Trophoblast cell (in vitro differentiated cells and primary cell): ENCODE results near the gene MXRA7.

Source experiments
- DNase-seq, 2 donors: peaks; one replicate each; pipeline ENCODE4 v3.0.0-alpha.2; 2016
- H2AFZ ChIP-seq: 2 replicates; pipeline ENCODE4 v1.6.1; 2013; ENCODE audit warnings: low read length, moderate library complexity, mild to moderate bottlenecking; ENCODE audit not compliant: insufficient read depth, poor library complexity
- H2AK5ac ChIP-seq: 2 replicates; pipeline ENCODE4 v1.6.1; 2013; ENCODE audit warnings: mild to moderate bottlenecking, low read length
- H2BK120ac ChIP-seq: 2 replicates; pipeline ENCODE4 v1.6.1; 2013; ENCODE audit warnings: low read length, mild to moderate bottlenecking, moderate library complexity; ENCODE audit not compliant: insufficient read depth, poor library complexity
- H2BK12ac ChIP-seq: 2 replicates; pipeline ENCODE4 v1.6.1; 2013; ENCODE audit warnings: mild to moderate bottlenecking, low read length, moderate library complexity
- H2BK5ac ChIP-seq: 2 replicates; pipeline ENCODE4 v1.6.1; 2013; ENCODE audit warnings: low read length, low read depth, moderate library complexity, mild to moderate bottlenecking; ENCODE audit not compliant: poor library complexity
- H3K14ac ChIP-seq: 2 replicates; pipeline ENCODE4 v1.6.1; 2013; ENCODE audit warnings: mild to moderate bottlenecking, low read length
- H3K18ac ChIP-seq: 2 replicates; pipeline ENCODE4 v1.6.1; 2013; ENCODE audit warnings: mild to moderate bottlenecking, low read length
- H3K23ac ChIP-seq: 2 replicates; pipeline ENCODE4 v1.6.1; 2013; ENCODE audit warnings: low read length
- H3K27ac ChIP-seq: 2 replicates; pipeline ENCODE4 v1.5.1; 2013; ENCODE audit warnings: low read depth, mild to moderate bottlenecking, inconsistent platforms, low read length, moderate library complexity
- H3K27me3 ChIP-seq: 2 replicates; pipeline ENCODE4 v1.6.1; 2013; ENCODE audit warnings: inconsistent platforms, mild to moderate bottlenecking, low read length, moderate library complexity; ENCODE audit not compliant: insufficient read depth
- H3K36me3 ChIP-seq, 2 experiments: 1 replicate in 1 of 2; 2 replicates in 1 of 2; pipeline ENCODE4 v1.6.1; 2013; ENCODE audit warnings: low read length in 2 of 2, mild to moderate bottlenecking in 2 of 2, moderate library complexity in 1 of 2; ENCODE audit not compliant: insufficient read depth in 2 of 2, control insufficient read depth in 1 of 2
- H3K4ac ChIP-seq: 2 replicates; pipeline ENCODE4 v1.6.1; 2013; ENCODE audit warnings: low read depth, mild to moderate bottlenecking, low read length, moderate library complexity
- H3K4me1 ChIP-seq, 2 experiments: 1 replicate in 1 of 2; 2 replicates in 1 of 2; pipeline ENCODE4 v1.6.1; 2013; ENCODE audit warnings: low read length in 2 of 2, mild to moderate bottlenecking in 2 of 2, moderate library complexity in 1 of 2; ENCODE audit not compliant: insufficient read depth in 2 of 2, control insufficient read depth in 1 of 2
- H3K4me2 ChIP-seq: 2 replicates; pipeline ENCODE4 v1.6.1; 2013; ENCODE audit warnings: inconsistent platforms, mild to moderate bottlenecking, low read length, moderate library complexity
- H3K4me3 ChIP-seq: 2 replicates; pipeline ENCODE4 v1.5.1; 2013; ENCODE audit warnings: mild to moderate bottlenecking, low read depth, low read length, inconsistent platforms
- H3K79me1 ChIP-seq: one replicate; pipeline ENCODE4 v1.6.1; 2013; ENCODE audit warnings: low read length
- H3K79me2 ChIP-seq: 2 replicates; pipeline ENCODE4 v1.6.1; 2013; ENCODE audit warnings: low read length, mild to moderate bottlenecking; ENCODE audit not compliant: control insufficient read depth, insufficient read depth, poor library complexity
- H3K9ac ChIP-seq: 2 replicates; pipeline ENCODE4 v1.6.1; 2013; ENCODE audit warnings: mild to moderate bottlenecking, low read length
- H3K9me3 ChIP-seq: 2 replicates; pipeline ENCODE4 v1.6.1; 2013; ENCODE audit warnings: low read depth, mild to moderate bottlenecking, control low read depth, inconsistent platforms, low read length; ENCODE audit not compliant: insufficient read depth
- H4K12ac ChIP-seq: 2 replicates; pipeline ENCODE4 v1.6.1; 2013; ENCODE audit warnings: low read depth, mild to moderate bottlenecking, low read length, moderate library complexity
- H4K8ac ChIP-seq: 2 replicates; pipeline ENCODE4 v1.6.1; 2013; ENCODE audit warnings: low read depth, mild to moderate bottlenecking, low read length, moderate library complexity
- H4K91ac ChIP-seq: one replicate; pipeline ENCODE4 v1.6.1; 2013; ENCODE audit warnings: low read depth, mild to moderate bottlenecking, low read length, moderate library complexity
- WGBS: extraction: QIAGEN DNeasy Blood & Tissue Kit; methylation state at CpG from one replicate; pipeline ENCODE4 v1.1.7; 2013; ENCODE audit warnings: missing lambda C conversion rate; ENCODE audit not compliant: insufficient read length, insufficient coverage; ENCODE audit errors: extremely low coverage; 5-methylcytosine and 5-hydroxymethylcytosine counted together

MXRA7 gene

DNA sequence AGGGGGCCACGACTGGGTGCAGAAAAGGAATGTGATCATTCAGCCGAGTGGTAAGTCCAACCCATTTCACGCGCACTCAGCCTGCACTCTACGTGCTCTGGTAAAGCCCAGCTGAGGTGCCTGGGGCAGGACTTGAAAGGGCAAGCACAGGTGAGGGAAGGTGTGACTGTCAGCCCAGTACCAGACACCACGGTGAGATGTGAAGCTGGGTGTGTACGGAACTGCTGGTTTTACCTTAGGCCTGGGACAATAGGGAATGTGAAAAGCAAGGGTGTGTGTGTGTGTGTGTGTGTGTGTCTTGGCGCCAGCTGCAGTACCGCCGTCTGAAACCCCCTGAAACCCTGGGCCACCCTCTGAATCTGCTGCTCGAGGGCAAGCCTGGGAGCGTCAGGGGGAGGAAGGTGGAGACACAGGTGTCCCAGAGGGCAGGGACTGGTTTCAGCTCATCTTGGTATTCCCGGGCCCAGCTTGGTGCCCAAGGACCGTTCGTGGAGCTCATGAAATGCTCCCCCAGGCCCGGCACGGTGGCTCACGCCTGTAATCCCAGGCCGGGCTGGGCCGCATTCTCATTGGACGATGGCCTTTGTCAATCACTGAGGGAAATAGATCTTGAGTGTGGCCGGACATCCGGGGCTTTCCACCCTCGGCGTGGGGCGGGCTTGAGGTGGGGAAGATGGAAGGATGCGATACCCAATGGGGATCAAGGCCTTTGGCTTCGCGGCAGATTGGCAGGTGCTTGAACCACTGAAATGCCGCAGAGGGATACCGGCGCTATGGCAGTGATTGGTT, 39.4 kb downstream of the MXRA7 start:
- peak overlapping the region; percentile 53 for H3K4me3 ChIP-seq
- peak overlapping the region; percentile 70 for H3K27ac ChIP-seq
- peak overlapping the region; percentile 71 for H4K8ac ChIP-seq
- no CpG with 5 or more reads among the region's 32 CpGs for WGBS
- DNase-seq, result peak; percentile 99 to 100
- H3K4ac ChIP-seq, result peak overlapping the region; percentile 22
- peak overlapping the region; percentile 26 for H3K18ac ChIP-seq
- peaks cover 13 to 15% of the 10 kb centered on the region in 2 experiments for H3K4me1 ChIP-seq
- H4K12ac ChIP-seq, result peak overlapping the region; percentile 25
- H4K91ac ChIP-seq, result peak overlapping the region; percentile 65
- peaks cover 2% of the 10 kb centered on the region for H3K79me2 ChIP-seq
- H2AFZ ChIP-seq, result peak overlapping the region; percentile 64
- H2BK5ac ChIP-seq, result peak overlapping the region; percentile 47
- no peak overlapping the region for H2BK12ac ChIP-seq
- H3K36me3 ChIP-seq, result no peaks in the 10 kb centered on the region
- H3K23ac ChIP-seq, result no peak overlapping the region
- no peak overlapping the region for H2AK5ac ChIP-seq
- peaks cover 10% of the 10 kb centered on the region for H3K79me1 ChIP-seq
- H3K27me3 ChIP-seq, result no peaks in the 10 kb centered on the region
- H3K9ac ChIP-seq, result no peak overlapping the region
- H3K14ac ChIP-seq, result peak overlapping the region; percentile 38
- peak overlapping the region; percentile 50 for H2BK120ac ChIP-seq
- H3K9me3 ChIP-seq, result peaks cover 2% of the 10 kb centered on the region
- H3K4me2 ChIP-seq, result peak overlapping the region; percentile 68

GRCh38 chr17:76670718-76671122, 40.0 kb downstream of the MXRA7 start:
- no peak overlapping the region for H3K27ac ChIP-seq
- peak overlapping the region; percentile 65 for H4K91ac ChIP-seq
- peaks cover 13 to 15% of the 10 kb centered on the region in 2 experiments for H3K4me1 ChIP-seq
- DNase-seq, result no peak
- H3K18ac ChIP-seq, result no peak overlapping the region
- no peak overlapping the region for H2BK120ac ChIP-seq
- H3K27me3 ChIP-seq, result no peaks in the 10 kb centered on the region
- H3K23ac ChIP-seq, result no peak overlapping the region
- no peak overlapping the region for H2BK12ac ChIP-seq
- peaks cover 2% of the 10 kb centered on the region for H3K79me2 ChIP-seq
- H4K8ac ChIP-seq, result peak overlapping the region; percentile 71
- no peak overlapping the region for H3K4me3 ChIP-seq
- peak overlapping the region; percentile 62 for H3K4me2 ChIP-seq
- no peak overlapping the region for H2AK5ac ChIP-seq
- peak overlapping the region; percentile 9 for H4K12ac ChIP-seq
- peak overlapping the region; percentile 64 for H2AFZ ChIP-seq
- H3K79me1 ChIP-seq, result peaks cover 10% of the 10 kb centered on the region
- peaks cover 2% of the 10 kb centered on the region for H3K9me3 ChIP-seq
- H3K9ac ChIP-seq, result no peak overlapping the region
- no peak overlapping the region for H3K14ac ChIP-seq
- H3K4ac ChIP-seq, result no peak overlapping the region
- WGBS, result no CpG with 5 or more reads among the region's 9 CpGs
- no peak overlapping the region for H2BK5ac ChIP-seq
- H3K36me3 ChIP-seq, result no peaks in the 10 kb centered on the region

- DNase-seq, result no peak
Measured at GRCh38 chr17:76670020-76670717, 40.6 kb downstream of the MXRA7 start.

GRCh38 chr17:76667786-76668453, 42.8 kb downstream of the MXRA7 start:
- Histone ChIP-seq H3K27me3 (no peaks in the 10 kb centered on the region), H2AK5ac (no peak overlapping the region), H3K79me1 (peaks cover 10% of the 10 kb centered on the region), H3K4me1 (peaks cover 13 to 15% of the 10 kb centered on the region in 2 experiments), H2BK120ac (peak overlapping the region; percentile 64), H4K91ac (peak overlapping the region; percentile 36), H3K14ac (no peak overlapping the region), H3K36me3 (no peaks in the 10 kb centered on the region), H4K12ac (no peak overlapping the region), H3K9me3 (no peaks in the 10 kb centered on the region), H3K9ac (no peak overlapping the region), H3K27ac (no peak overlapping the region), H3K23ac (no peak overlapping the region), H2BK5ac (no peak overlapping the region), H3K4me3 (no peak overlapping the region), H3K4me2 (no peak overlapping the region), H4K8ac (peak overlapping the region; percentile 51), H2AFZ (no peak overlapping the region), H3K79me2 (peaks cover 2% of the 10 kb centered on the region), H2BK12ac (no peak overlapping the region), H3K4ac (no peak overlapping the region), H3K18ac (no peak overlapping the region)
- peak; percentile 83 to 94 for DNase-seq
- no CpG with 5 or more reads among the region's 14 CpGs for WGBS

More at GRCh38 chr17:76670020-76670717, 40.6 kb downstream of the MXRA7 start:
- H3K9ac ChIP-seq, result no peak overlapping the region
- H2BK12ac ChIP-seq, result no peak overlapping the region
- peaks cover 13 to 15% of the 10 kb centered on the region in 2 experiments for H3K4me1 ChIP-seq
- no peaks in the 10 kb centered on the region for H3K27me3 ChIP-seq
- no peak overlapping the region for H4K12ac ChIP-seq
- peaks cover 2% of the 10 kb centered on the region for H3K79me2 ChIP-seq
- H3K36me3 ChIP-seq, result no peaks in the 10 kb centered on the region
- H4K91ac ChIP-seq, result no peak overlapping the region
- peaks cover 10% of the 10 kb centered on the region for H3K79me1 ChIP-seq
- H3K23ac ChIP-seq, result no peak overlapping the region
- H3K4me2 ChIP-seq, result no peak overlapping the region
- H2BK120ac ChIP-seq, result no peak overlapping the region
- H3K4me3 ChIP-seq, result no peak overlapping the region
- no peak overlapping the region for H2BK5ac ChIP-seq
- no peak overlapping the region for H3K14ac ChIP-seq
- H2AK5ac ChIP-seq, result no peak overlapping the region
- no peak overlapping the region for H3K4ac ChIP-seq
- WGBS, result no CpG with 5 or more reads among the region's 9 CpGs
- no peak overlapping the region for H3K18ac ChIP-seq
- no peak overlapping the region for H3K27ac ChIP-seq
- no peak overlapping the region for H2AFZ ChIP-seq
- no peak overlapping the region for H4K8ac ChIP-seq
- peaks cover 2% of the 10 kb centered on the region for H3K9me3 ChIP-seq
